ENCODE measurements around the gene EYA2. TPM values are rescaled to one million over a fixed set of nuclear protein-coding genes. Genes with fewer than 3 reads are reported as not detected.

EYA2 gene
- total and polyA plus RNA-seq, 2 experiments from 2014 or later, result 1.4 to 2.0 TPM

- H3K27me3 ChIP-seq, result no peaks in the 10 kb centered on the region
- no peak overlapping the region for H3K4me3 ChIP-seq
- H3K36me3 ChIP-seq (replicated peaks; ENCODE audit: insufficient read depth, low read depth), result no peaks in the 10 kb centered on the region
- no peak for DNase-seq (ENCODE audit: low spot score)
- TF ChIP-seq EZH2phosphoT487 (IDR thresholded peaks at IDR 0.05; ENCODE audit: low read depth, severe bottlenecking, unreplicated experiment) (no peak), CTCF (IDR thresholded peaks at IDR 0.05; ENCODE audit: poor library complexity) (no peak), EZH2 (IDR thresholded peaks at IDR 0.05; ENCODE audit: borderline replicate concordance) (no peak)
- no peak overlapping the region for H3K27ac ChIP-seq
- H2AFZ ChIP-seq, result no peak overlapping the region
- H3K9me3 ChIP-seq (ENCODE audit: low read depth), result no peaks in the 10 kb centered on the region
- no peaks in the 10 kb centered on the region for H4K20me1 ChIP-seq (ENCODE audit: insufficient read depth, poor library complexity, severe bottlenecking)
- no peaks in the 10 kb centered on the region for H3K9me2 ChIP-seq (replicated peaks; ENCODE audit: insufficient read depth)
- peaks cover 9% of the 10 kb centered on the region for H3K4me1 ChIP-seq (ENCODE audit: insufficient read depth)
- H3K79me2 ChIP-seq, result no peaks in the 10 kb centered on the region
- 92% methylated on average over 6 of the region's 6 CpGs for WGBS (ENCODE audit: low lambda C conversion rate, missing lambda C conversion rate)
- no peak overlapping the region for H3K4me2 ChIP-seq
Measured at GRCh38 chr20:47003223-47003622, 108.6 kb downstream of the EYA2 start.

DNA sequence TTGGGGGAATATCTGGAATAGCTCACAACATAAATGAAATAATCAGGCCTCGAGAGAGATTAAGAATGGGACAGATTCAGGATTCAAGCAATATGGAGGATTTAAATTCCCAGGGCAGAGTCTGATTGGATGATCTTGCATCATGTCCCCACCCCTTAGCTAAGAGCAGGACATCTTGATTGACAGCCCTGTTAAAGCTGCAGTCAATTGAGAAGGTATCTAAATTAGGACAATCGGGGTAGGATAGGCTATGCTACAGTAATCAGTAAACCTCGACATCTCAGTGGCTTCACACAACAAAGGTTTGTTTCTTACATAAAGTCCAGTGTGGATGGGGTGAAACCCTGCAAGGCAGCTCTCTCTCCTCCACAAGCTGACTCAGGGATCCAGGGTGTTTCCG, 109.5 kb downstream of the EYA2 start:
- 94% methylated on average over 4 of the region's 4 CpGs for WGBS (ENCODE audit: low lambda C conversion rate, missing lambda C conversion rate)
- Histone ChIP-seq H4K20me1 (ENCODE audit: insufficient read depth, poor library complexity, severe bottlenecking) (no peaks in the 10 kb centered on the region), H3K4me1 (ENCODE audit: insufficient read depth) (peaks cover under 1% of the 10 kb centered on the region), H3K4me2 (no peak overlapping the region), H3K9me2 (replicated peaks; ENCODE audit: insufficient read depth) (no peaks in the 10 kb centered on the region), H3K27me3 (no peaks in the 10 kb centered on the region), H3K9me3 (ENCODE audit: low read depth) (no peaks in the 10 kb centered on the region), H3K79me2 (no peaks in the 10 kb centered on the region), H2AFZ (no peak overlapping the region), H3K27ac (no peak overlapping the region), H3K36me3 (replicated peaks; ENCODE audit: insufficient read depth, low read depth) (no peaks in the 10 kb centered on the region), H3K4me3 (no peak overlapping the region)
- no peak for DNase-seq (ENCODE audit: low spot score)
- no peak for TF ChIP-seq EZH2 (IDR thresholded peaks at IDR 0.05; ENCODE audit: borderline replicate concordance)
- no peak for TF ChIP-seq CTCF (IDR thresholded peaks at IDR 0.05; ENCODE audit: poor library complexity)
- TF ChIP-seq EZH2phosphoT487 (IDR thresholded peaks at IDR 0.05; ENCODE audit: low read depth, severe bottlenecking, unreplicated experiment), result no peak

- Histone ChIP-seq H3K9me2 (replicated peaks; ENCODE audit: insufficient read depth) (no peaks in the 10 kb centered on the region), H3K4me3 (no peak overlapping the region), H3K27me3 (peaks cover 6% of the 10 kb centered on the region), H3K27ac (no peak overlapping the region), H2AFZ (no peak overlapping the region), H3K9me3 (ENCODE audit: low read depth) (no peaks in the 10 kb centered on the region), H3K36me3 (replicated peaks; ENCODE audit: insufficient read depth, low read depth) (no peaks in the 10 kb centered on the region), H3K4me2 (no peak overlapping the region), H4K20me1 (ENCODE audit: insufficient read depth, poor library complexity, severe bottlenecking) (no peaks in the 10 kb centered on the region), H3K79me2 (no peaks in the 10 kb centered on the region), H3K4me1 (ENCODE audit: insufficient read depth) (no peaks in the 10 kb centered on the region)
- no peak for DNase-seq (ENCODE audit: low spot score)
- WGBS (ENCODE audit: low lambda C conversion rate, missing lambda C conversion rate), result 61% methylated on average over 14 of the region's 14 CpGs
- TF ChIP-seq CTCF (IDR thresholded peaks at IDR 0.05; ENCODE audit: poor library complexity), result no peak
- TF ChIP-seq EZH2phosphoT487 (IDR thresholded peaks at IDR 0.05; ENCODE audit: low read depth, severe bottlenecking, unreplicated experiment), result no peak
- TF ChIP-seq EZH2 (IDR thresholded peaks at IDR 0.05; ENCODE audit: borderline replicate concordance), result no peak
Measured at GRCh38 chr20:47007826-47008655, 113.4 kb downstream of the EYA2 start.

Measured in hepatocyte (in vitro differentiated cells).